DMS114 treated with DMSO at 0.1 percent for 48 hours (cell line): ENCODE results near the gene TLR5.

ENCODE experiments used
- DNase-seq: peaks from one replicate; lab custom pipeline; 2025; ENCODE audit not compliant: unreplicated experiment; lab: John Stamatoyannopoulos, UW

Gene TLR5

GRCh38 chr1:223152399-223152798 lies 9.4 kb upstream of the TLR5 start:
- DNase-seq = no peak

- DNase-seq = no peak
These were observed 7.4 kb upstream of the TLR5 start for GRCh38 chr1:223150443-223150842.

DNA sequence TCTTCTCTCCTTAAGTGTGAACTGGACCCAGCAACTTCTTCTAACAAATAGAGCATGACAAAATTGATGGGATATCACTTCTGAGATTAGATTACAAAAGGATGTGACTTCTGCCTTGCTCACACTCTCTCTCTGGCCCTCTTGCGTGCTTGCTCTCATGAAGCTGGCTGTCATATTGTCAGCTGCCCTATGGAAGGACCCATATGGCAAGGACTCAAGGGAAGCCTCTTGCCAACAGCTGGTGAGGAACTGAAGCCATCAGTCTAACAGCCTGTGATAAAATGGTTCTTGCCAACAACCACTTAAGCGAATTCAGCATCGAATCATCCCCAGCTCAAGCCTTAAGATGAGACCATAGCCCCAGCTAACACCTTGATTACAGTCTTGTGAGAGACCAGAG lies 4.8 kb upstream of the TLR5 start:
- DNase-seq = no peak

DNA sequence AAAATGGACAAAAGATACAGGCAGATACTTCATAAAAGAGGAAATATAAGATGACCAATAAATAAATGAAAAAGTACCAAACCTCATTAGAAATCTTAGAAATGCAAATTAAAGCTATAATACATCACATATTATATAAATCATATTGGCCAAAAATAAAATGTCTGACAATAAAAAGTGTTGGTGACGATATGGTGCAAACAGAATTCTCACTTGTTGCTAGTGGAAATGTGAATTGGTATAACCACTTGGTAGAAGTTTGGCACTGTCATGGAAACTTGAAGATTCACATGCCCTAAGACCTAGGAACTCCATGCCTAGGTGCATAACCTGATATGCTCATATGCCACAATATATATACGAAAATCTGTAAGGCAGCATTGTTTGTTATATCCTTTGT lies 4.4 kb upstream of the TLR5 start:
- no peak for DNase-seq

- no peak for DNase-seq
These were observed 3.7 kb upstream of the TLR5 start for GRCh38 chr1:223146745-223147144.

DNA sequence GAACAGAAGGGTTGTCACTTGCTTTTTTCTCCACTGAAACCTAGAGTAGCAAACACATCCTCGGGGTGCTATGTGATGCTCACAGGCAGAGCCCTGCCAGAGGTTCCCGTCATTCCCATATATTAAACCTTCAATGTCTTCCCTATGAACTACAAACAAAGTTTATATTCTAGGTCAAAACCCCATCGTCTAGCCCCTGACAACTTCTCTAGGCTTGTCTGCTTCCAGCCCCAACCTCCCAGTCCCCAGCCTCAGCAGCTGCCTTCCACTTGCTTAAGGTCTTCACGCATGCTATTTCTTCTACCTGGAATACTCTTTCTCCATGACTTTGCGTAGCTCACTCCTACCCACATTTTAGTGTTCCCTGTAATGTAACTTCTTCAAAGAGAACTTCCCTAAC lies 1.9 kb upstream of the TLR5 start:
- no peak for DNase-seq

- DNase-seq = no peak
These were observed 1.4 kb upstream of the TLR5 start for GRCh38 chr1:223144431-223144830.

- DNase-seq = no peak
These were observed 645 bp upstream of the TLR5 start for GRCh38 chr1:223143537-223144248.

GRCh38 chr1:223142269-223142668 lies 779 bp downstream of the TLR5 start:
- no peak for DNase-seq

- DNase-seq = no peak
These were observed 2.2 kb downstream of the TLR5 start for GRCh38 chr1:223140611-223141405.

DNA sequence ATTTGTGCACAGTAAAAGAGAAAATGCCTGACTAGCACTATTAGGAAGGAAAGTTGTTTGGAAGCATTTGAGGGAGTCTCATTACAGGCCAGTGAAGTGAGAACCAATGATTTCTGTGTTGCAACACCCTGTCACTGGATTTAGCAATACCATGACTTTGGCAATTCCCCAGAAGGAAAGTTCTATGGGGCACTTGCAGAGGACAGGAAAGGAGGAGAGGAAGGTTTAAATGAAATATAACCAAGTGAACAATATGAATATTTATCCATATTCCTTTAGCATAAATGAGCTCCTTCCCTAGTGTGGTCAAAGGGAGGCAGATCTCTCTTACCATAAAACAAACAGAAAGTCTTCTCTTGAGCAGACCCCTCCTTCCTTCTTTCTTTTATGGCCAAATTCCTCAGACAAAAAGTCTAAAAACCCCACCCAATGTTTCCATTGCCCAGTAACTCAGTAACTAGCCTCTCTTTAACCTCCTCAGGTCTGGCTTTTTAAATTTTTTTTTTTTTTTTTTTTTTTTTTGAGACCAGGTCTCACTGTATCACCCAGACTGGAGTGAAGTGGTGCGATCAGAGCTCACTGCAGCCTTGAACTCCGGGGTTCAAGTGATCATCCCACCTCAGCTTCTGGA lies 5.5 kb downstream of the TLR5 start:
- DNase-seq = no peak

- no peak for DNase-seq
These were observed 7.0 kb downstream of the TLR5 start for GRCh38 chr1:223136086-223136485.

DNA sequence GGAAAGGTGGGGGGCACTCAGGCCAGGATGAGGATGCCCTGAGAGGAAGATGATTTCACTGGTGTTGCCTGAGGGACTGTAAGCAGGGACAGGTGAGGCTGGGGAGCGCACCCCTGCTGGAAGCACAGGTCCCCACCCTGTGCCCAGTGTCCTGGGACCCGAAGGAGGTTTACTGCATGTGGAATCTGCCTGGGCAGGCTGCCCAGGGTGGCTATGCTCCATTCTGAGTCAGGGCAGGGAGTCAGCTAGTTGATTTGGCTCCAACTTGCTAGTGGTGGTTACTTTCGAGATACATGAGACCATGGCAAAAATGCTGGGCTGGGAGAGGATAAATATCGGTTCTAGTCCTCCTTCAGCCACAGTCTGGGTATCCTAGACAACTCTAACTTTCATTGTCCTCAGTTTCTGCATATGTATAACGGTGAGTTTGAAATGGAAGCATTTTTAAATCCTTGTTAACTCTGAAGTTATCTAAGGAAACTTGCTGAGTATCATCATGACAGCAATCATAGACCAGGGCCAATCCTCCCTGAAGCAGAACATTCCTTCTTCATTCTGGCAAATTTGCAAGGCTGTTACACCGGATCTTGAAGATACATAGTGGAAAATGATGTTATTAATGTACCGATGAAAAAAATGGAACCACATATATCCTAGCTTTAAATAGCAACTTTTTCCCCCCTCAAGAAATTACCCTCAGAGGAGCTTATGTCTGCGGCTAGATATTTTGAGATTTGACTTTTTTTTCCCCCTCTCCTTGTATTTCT lies 7.7 kb downstream of the TLR5 start:
- DNase-seq = no peak

GRCh38 chr1:223133824-223134435 lies 9.1 kb downstream of the TLR5 start:
- DNase-seq = peak; percentile 67

DNA sequence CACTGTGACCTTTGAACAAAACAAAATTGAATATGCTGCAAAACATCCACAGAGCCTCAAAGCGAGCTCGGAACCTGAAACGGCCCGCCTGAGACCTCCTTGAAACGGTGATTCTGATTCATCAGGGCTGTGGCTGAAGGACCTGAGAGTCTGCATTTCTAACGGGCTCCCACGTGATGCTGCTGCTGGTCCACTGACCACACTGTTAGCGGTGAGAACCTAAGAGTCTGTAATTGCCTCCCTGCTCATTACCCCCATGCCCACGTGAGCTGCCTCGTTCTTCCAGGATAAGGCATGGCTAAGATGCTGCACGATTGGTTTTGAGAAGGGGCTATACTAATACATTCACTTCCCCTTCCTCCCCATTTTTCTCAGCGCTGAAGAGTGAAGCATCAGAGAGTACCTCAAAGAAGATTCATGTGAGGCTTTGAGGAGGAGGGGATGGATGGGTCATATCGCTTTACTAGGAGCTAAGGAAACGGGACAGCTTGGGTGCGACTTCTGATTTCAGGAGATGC lies 9.7 kb downstream of the TLR5 start:
- no peak for DNase-seq

- DNase-seq = no peak
These were observed 13.7 kb downstream of the TLR5 start for GRCh38 chr1:223129229-223129901.

DNA sequence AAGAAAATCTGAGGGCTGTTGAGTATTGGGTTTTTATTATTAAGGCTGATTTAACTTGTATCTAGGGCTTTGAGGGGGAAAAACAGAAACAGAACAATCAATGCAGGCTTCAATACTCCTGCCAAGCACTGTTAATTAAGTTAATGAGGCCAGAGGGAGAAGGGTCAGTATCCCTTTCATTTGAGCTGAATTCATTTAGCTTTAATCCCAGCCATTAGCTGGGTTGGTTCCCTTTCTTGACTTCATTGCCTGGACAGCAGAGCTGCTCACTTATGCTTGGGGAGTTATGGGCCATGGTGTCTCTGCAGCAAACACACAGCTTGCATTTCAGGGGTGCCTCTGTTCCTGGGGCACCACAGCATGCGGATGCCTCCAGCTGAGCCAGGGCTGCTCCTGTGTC lies 16.3 kb downstream of the TLR5 start:
- no peak for DNase-seq

- DNase-seq = no peak
These were observed 17.3 kb downstream of the TLR5 start for GRCh38 chr1:223125766-223126165.

DNA sequence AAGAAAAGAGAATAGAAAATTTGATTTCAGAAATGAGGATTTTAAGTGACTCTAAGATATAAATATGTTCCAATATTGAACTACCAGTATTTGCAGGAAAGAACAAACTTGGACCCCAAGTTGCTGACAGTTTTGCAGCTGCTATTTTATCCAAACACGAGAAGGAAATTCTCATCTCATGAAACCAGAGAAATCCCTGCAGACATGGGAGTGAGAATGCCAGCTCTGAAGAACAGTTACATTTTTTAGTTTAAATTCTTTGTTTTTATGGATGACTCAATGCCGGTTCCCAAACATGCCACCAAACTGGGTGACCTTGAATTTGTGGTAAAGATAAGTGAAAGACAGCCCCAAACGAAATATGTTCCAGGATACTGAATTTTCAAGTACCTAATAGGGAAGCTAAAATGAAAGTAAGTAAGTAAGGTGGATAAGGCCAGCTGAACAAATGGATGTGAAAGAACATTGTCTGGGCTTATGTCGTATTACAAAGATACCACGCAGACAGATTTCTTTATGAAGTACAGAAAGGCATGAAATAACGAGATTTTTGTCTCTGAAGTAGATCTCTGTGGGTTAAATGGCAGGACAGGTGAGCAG lies 19.9 kb downstream of the TLR5 start:
- no peak for DNase-seq

DNA sequence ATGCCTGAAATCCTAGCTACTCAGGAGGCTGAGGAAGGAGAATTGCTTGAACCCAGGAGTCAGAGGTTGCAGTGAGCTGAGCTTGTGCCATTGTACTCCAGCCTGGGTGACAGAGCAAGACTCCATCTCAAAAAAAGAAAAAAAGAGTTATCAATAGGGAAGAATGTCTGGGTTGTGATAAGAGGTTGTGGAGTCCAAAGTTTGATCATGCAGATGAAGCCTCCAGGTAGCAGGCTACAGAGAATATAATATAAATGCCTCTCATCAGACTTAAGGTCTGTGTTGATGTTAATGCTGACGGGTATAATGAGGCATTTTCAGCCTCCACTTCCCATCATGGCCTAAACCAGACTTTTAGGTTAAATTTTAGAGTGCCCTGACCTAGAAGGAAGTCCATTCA lies 24.6 kb downstream of the TLR5 start:
- DNase-seq = no peak
